GM12875 (cell line): ENCODE data around the gene AQP12A.
A peak's percentile ranks its signal among the peaks of the same experiment; 100 is the strongest.

Experiments
- H3K4me3 ChIP-seq: one replicate; pipeline ENCODE4 v1.5.1; 2011; ENCODE audit warnings: low read depth, low read length, control low read depth
- TF ChIP-seq, protein P1 (sequence below): IDR thresholded peaks from 2 replicates; pipeline ENCODE4 v1.5.1; 2011; ENCODE audit warnings: low read depth, mild to moderate bottlenecking, control low read depth, inconsistent platforms, low read length, moderate library complexity, borderline replicate concordance; ENCODE audit not compliant: insufficient read depth

The AQP12A gene

DNA sequence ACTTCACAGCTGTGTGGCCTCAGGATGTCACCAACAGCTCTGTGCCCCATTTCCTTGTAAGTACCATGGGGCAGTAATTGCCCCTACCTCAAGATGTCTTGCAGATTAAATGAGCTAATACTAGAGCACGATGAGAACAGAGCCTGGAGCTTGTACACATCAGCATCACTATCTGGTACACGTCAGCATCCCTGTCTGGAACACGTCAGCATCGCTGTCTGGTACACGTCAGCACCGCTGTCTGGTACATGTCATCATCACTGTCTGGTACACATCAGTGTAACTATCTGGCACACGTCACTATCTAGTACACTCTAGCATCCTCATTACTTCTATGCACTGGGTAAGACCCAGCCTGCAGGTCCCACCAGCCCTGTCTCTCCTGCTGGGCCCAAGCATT lies 37.2 kb downstream of the AQP12A start:
- TF ChIP-seq, protein P1, sequence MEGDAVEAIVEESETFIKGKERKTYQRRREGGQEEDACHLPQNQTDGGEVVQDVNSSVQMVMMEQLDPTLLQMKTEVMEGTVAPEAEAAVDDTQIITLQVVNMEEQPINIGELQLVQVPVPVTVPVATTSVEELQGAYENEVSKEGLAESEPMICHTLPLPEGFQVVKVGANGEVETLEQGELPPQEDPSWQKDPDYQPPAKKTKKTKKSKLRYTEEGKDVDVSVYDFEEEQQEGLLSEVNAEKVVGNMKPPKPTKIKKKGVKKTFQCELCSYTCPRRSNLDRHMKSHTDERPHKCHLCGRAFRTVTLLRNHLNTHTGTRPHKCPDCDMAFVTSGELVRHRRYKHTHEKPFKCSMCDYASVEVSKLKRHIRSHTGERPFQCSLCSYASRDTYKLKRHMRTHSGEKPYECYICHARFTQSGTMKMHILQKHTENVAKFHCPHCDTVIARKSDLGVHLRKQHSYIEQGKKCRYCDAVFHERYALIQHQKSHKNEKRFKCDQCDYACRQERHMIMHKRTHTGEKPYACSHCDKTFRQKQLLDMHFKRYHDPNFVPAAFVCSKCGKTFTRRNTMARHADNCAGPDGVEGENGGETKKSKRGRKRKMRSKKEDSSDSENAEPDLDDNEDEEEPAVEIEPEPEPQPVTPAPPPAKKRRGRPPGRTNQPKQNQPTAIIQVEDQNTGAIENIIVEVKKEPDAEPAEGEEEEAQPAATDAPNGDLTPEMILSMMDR, result no peak
- no peak overlapping the region for H3K4me3 ChIP-seq

DNA sequence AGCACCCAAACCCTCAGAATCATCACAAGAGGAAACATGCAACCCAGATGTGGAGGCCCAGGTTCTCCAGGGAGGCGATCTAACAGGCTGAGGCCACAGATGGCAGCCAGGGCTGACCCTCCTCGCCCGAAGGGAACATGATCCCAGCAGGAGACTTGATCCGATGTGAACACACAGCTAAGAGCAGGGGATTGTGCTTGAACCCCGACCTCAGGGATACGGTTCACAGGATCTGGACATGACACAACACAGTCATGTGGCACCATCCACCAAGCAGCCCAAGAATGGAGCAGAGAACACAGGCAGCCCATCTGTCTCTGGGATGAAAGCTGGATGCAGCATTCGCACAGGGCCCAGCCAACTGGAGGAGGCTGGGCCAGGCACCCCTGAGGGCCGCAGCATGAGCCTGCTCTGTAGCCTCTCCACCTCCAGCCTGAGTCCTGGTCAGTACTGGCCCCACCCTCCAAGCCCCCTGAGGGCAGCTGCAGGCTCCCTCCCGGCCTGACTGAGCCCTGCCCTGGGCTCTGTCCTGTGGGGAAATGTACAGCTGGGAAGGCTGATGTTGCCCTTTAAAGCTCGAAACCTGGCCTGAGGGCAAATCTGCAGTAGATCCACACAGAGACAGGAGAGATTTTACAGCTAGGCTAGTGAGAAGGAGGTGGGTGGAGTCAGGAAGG lies 39.0 kb downstream of the AQP12A start:
- no peak overlapping the region for H3K4me3 ChIP-seq
- TF ChIP-seq, protein P1, result no peak

DNA sequence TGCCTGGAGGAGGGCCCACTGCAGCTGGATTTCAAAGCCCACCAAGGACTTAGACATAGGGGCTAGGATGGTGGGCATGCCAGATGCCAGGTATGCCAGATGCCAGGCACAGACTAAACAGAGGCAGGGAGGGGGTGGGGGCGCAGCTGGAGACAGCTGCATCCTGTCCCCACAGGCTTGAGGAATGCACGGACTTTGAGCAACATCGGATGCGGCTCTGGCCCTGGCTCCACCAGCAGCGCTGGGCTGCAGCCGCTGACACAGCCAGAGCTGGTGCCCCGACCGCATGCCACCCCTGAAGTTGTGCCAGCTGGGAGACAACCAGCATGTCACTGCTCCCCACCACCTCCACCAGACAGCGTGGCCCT lies 39.5 kb downstream of the AQP12A start:
- no peak overlapping the region for H3K4me3 ChIP-seq
- TF ChIP-seq, protein P1, result no peak

DNA sequence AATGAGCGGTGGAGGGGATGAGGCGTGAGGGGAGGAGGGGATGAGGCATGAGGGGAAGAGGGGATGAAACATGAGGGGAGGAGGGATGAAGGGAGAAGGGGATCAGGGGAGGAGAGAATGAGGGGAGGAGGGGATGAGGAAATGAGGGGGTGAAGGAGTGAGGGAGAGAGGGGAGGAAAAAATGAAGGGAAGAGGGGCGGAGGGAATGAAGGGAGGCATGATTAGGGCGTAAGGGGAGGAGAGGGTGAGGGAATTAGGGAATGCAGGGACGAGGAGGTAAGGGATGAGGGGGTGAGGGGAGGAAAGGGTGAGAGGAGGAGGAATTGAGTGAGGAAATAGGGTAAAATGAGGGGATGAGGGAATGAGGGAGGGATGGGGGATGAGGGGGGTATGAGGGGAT lies 40.5 kb downstream of the AQP12A start:
- TF ChIP-seq, protein P1, result no peak

DNA sequence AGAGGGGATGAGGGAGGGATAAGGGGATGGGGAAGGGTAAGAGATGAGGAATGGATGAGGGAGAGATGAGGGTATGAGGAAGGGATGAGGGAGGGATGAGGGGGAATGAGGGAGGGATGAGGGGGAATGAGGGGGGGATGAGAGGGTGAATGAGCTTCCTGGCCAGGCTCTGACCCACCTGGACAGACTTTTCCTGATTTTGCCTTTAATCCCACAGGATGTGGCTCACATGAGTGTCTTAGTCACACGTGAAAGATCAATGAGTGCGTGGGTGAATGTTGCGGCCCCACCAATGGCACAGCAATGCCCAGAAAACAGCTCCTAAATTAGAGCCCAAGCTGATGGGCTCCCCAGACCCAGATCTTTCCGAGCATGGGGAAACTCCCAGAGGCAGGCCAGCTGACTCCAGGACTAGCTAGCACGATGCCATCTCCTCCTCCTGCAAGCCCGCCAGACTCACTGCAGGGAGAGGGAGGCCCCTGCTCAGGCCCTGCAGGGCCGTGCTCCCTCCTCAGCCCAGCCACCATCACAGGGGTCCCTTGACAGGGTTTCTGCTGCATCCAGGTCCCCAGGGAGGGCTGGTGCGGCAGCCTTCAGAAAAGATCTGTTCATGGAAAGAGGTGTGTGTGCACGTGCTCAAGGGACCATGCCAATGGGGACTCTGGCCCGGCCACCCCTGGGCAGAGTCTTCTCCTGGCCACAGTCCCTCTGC lies 41.4 kb downstream of the AQP12A start:
- no peak overlapping the region for H3K4me3 ChIP-seq
- TF ChIP-seq, protein P1, result no peak

More for the DNA sequence above, 40.5 kb downstream of the AQP12A start:
- no peak overlapping the region for H3K4me3 ChIP-seq

DNA sequence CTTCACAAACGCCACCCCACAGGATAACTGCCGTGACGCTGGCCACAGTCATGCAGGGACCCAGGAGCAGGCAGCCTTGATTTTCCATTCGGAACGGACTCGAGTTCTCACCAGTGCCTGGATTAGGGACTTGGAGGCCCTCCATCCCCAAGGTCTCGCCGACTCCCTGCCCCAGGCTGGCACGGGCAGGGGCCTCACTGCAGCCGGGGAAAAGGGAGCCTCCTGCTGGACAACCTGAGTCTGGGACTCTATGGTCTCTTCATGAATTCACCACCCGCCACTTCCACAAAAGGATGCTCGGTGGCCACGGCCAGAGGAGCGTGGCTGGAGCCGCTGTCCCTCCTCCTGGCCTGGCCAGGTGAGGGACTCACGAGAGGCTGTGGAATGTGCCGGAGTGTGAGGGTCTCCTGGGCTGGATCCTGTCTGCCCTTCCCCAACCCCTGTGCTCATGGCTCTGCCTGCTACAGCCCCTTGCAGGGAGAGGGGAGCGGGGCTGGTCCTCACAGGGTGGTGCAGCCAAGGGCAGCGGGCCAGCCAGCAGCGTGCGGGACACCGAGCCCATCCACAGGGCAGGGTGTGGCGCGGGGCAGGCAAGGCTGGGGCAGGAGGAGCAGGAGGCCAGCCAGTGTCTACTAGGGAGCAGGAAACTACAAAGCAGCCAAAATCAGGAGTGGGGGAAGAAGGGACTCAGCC lies 42.3 kb downstream of the AQP12A start:
- no peak overlapping the region for H3K4me3 ChIP-seq
- TF ChIP-seq, protein P1, result peak; percentile 37; the same call in 1 of the 2 replicates
